Measurements from ENCODE around the gene ZRANB3.
"Not testable (repeated sequence)": the region's sequence is repeated elsewhere in the genome, so short reads cannot be mapped to it uniquely, and the experiment has no call there.

Gene ZRANB3

DNA sequence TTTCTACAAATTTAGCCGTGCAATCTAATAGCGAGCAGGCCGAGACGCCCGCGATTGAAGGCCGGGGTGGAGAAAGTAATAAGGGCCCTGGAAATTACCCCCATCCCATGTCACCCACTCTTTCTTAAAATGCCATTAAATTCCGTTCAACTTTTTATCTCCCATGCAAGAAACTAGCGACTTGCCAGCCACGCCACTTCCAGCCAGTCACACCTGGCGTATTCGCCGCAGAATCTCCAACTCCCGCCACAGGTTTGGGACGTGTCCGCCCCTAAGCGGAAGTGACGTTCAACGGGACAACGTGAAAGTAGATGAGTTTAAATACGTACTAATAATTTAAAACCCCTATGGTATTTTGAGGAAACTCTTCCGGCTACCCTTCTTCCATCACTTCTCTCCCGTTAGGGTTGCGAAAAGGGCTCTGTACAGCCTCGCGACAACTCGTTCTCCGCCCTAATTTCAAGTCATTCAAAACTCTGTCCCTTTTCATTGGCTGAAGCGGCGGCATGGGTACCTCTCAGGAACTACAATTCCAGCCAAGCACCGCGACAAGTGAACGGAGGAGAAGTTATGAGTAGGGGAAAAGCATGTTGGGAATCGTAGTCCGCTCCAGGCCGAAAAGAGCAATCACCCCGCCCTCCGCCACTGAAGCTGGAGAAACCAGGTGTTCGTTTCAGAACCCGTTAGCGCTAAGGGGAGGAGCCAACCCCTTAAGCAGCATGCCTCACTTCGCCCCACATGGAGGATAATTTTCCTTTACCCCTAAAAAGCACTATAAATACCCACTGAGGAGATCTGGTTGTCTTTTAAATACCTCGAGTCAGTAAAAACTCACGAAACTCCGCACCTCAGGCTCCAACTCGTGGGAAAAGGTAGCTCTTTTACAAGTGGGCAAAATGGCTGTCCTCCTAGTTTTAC is at the start of gene ZRANB3:
Gene ZRANB3, minus strand, starts transcription at position 906 of the 918 bp plus-strand sequence.
- DNase-seq (ENCODE audit: low spot score) = peak; percentile 99

GRCh38 chr2:135573620-135574019 is 42.6 kb upstream of the ZRANB3 start:
- DNase-seq (ENCODE audit: low spot score) = no peak

GRCh38 chr2:135570884-135571283 is 39.9 kb upstream of the ZRANB3 start:
- no peak for DNase-seq (ENCODE audit: low spot score)

GRCh38 chr2:135563793-135564192 is 32.8 kb upstream of the ZRANB3 start:
- DNase-seq (ENCODE audit: low spot score) = no peak

DNA sequence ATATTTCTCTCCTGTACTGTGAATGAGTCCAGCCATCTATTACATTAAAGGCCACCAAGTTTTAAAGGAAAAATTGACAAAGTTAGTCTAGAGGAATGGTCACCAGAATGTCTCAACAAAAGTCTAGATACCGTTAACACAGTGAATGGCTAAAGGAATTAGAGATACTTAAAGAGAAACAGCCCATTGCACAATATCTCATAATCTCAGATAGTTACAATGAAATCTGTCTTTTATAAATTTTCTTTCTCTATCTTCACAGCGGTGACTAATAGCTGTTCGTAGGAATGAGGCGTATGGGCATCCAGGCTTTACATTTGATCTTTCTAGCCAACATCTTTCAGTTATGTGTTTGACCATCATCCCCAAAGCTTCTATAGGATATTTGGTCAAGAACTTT is 30.9 kb upstream of the ZRANB3 start:
- no peak for DNase-seq (ENCODE audit: low spot score)

DNA sequence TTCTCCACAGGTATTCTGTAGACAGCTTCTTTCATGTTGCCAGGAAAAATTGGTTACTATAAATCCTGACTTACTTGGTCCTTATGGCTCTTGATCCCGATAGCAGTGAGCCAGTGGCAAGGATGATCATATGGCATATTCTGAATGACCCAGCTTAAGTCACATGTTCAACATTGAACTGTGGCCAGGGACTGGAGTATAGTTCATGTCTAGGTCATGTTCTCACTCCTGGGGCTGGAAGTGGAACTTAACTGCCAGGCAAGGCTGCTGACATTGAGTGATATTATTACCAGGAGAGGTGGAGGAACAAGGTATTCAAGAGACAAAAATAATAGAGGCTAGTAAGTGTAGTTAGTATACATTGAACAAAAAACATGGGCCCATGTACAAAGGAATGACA is 26.5 kb upstream of the ZRANB3 start:
- DNase-seq (ENCODE audit: low spot score) = no peak

DNA sequence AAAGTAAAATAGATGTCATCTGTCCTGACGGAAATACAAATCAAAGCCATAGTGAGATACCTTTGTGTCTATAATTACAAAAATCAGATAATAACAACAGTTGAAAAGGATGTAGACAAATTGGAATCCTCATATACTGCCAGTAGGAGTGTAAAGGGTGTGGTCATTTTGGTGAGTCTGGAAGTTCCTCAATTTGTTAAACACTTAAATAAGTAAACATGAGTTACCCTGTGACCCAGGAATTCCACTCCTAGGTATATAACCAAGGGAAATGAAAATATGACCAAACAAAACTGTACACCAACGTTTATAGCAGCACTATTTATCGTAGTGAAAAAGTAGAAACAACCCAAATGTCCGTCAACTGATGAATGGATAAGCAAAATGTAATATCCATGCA is 24.3 kb upstream of the ZRANB3 start:
- no peak for DNase-seq (ENCODE audit: low spot score)

- DNase-seq (ENCODE audit: low spot score) = no peak
Observed at GRCh38 chr2:135552887-135553286, 21.9 kb upstream of the ZRANB3 start.

DNA sequence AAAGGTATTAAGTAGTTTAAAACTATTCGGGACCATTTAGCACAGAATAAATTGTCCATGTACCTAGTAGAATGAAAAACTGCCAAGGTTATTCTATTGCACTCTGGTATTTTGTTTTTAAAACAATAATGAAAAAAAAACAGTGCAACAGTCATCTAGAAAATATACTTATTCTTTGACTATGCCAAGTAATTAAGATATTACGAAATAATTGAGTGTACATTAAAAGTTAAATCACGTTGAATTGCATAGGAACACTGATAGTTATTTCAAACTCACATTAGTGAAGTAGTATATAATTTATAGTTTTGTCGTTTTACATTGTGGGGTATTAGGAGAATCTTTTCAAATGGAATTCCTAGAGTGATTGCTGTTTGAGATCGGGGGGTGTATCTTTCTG is 20.3 kb upstream of the ZRANB3 start:
- DNase-seq (ENCODE audit: low spot score) = no peak

- DNase-seq (ENCODE audit: low spot score) = no peak
Observed at GRCh38 chr2:135547311-135547710, 16.3 kb upstream of the ZRANB3 start.

DNA sequence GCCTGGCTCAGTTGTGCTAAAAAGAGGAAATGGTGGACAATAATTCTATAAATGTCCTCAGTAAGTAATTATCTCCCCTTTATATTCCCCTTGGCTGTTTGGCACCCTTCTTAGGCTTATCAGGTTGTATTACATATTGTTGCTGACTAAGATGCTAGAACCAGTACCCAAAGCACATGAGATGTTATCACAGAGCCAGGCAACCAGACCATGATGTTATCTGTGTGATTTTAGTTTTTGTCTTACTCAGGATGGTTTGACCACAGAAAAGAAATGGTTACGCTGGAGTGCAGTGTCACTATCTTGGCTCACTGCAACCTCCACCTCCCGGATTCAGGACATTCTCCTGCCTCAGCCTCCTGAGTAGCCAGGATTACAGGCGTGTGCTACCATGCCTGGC is 15.4 kb upstream of the ZRANB3 start:
- no peak for DNase-seq (ENCODE audit: low spot score)

- DNase-seq (ENCODE audit: low spot score) = not testable (repeated sequence)
Observed at GRCh38 chr2:135533545-135533944, 2.5 kb upstream of the ZRANB3 start.

GRCh38 chr2:135532581-135532980 is 1.6 kb upstream of the ZRANB3 start:
- peak; percentile 2 for DNase-seq (ENCODE audit: low spot score)

DNA sequence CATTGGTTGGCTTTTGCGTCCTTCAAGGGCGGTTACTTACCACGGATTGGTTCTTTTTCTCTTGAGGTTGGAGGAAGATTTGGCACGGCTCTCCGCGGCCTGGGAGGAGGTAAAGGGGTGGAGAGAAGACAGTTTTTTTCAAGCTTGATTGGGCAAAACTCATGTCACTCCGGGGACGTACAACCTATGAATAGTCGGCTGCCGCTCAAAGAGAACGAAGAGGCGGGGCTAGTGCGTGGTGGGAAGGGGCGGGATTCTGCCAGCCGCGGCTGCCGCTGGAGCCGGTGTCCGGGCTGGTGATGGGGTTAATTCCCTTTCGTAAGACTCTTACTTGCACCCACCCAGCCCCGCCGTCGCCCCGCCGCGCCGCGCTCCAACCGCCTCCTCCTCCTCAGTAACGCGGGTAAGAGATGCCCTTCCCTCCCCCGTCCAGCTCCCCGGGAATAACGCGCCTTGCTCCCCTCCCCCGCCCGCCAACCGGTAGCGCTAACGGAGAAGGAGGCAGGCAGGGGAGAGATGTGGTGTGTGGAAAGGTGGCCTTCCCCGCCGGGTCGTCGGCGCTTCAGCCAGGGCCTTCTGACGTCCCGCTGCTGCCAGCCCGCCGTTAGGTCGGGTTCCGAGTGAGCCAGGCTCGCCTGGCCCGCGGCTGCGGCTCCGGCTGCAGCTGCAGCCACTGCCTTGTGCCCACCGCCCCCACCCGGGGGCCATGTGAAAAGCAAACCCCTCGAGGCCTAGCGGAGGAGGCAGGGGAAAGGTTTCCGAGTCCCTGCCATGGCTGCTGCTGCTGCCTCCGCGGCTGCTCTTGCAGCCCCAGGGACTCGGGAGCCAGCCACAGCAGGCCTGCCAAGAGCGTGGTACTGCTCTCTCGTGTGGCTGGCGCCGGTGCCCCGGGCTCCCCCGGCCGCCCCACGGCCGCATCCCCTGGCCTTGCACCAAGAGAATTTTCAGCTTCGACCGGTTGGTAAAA is 496 bp upstream of the ZRANB3 start, which contains the start of gene R3HDM1:
Gene R3HDM1, plus strand, starts transcription at position 254 of the 967 bp plus-strand sequence. CDS start 73,362 bp downstream, outside the sequence.
- peak; percentile 99 for DNase-seq (ENCODE audit: low spot score)

DNA sequence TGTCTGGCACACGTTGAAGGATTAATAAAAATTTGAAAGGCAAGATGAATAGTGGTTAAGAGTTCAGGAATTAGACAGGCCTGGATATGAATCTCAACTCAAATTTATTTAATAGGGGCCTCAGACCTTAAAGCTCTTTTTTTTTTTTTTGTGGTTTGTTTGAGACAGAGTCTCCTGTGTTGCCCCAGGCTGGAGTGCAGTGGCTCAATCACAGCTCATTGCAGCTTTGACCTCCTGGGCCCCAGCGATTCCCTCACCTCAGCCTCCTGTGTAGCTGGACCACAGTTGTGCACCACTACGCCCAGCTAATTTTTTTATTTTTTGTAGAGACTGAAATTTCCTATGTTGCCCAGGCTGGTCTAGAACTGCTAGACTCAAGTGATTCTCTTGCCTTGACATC is 3.0 kb downstream of the ZRANB3 start:
- no peak for DNase-seq (ENCODE audit: low spot score)

DNA sequence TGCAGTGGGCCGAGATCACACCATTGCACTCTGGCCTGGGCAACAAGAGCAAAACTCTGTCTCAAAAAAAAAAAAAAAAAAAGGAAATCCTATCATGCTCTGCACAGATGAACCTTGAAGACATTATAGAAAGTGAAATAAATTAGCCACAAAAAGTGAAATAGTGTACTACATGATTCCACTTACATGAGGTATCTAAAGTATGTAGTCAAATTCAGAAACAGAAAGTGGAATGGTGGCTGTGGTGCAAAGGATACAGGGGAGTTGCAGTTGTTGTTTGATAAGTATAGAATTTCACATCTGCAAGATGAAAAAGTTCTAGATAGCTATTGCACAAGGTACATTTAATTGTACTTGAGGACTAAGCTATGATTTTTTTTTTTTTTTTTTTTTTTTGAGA is 5.2 kb downstream of the ZRANB3 start:
- DNase-seq (ENCODE audit: low spot score) = no peak

GRCh38 chr2:135512099-135512498 is 18.9 kb downstream of the ZRANB3 start:
- no peak for DNase-seq (ENCODE audit: low spot score)

GRCh38 chr2:135510577-135510976 is 20.4 kb downstream of the ZRANB3 start:
- DNase-seq (ENCODE audit: low spot score) = no peak

- DNase-seq (ENCODE audit: low spot score) = no peak
Observed at GRCh38 chr2:135504811-135505210, 26.2 kb downstream of the ZRANB3 start.

GRCh38 chr2:135498588-135498987 is 32.4 kb downstream of the ZRANB3 start:
- DNase-seq (ENCODE audit: low spot score) = not testable (repeated sequence)

GRCh38 chr2:135494917-135495316 is 36.1 kb downstream of the ZRANB3 start:
- no peak for DNase-seq (ENCODE audit: low spot score)

- DNase-seq (ENCODE audit: low spot score) = no peak
Observed at GRCh38 chr2:135494503-135494902, 36.5 kb downstream of the ZRANB3 start.

DNA sequence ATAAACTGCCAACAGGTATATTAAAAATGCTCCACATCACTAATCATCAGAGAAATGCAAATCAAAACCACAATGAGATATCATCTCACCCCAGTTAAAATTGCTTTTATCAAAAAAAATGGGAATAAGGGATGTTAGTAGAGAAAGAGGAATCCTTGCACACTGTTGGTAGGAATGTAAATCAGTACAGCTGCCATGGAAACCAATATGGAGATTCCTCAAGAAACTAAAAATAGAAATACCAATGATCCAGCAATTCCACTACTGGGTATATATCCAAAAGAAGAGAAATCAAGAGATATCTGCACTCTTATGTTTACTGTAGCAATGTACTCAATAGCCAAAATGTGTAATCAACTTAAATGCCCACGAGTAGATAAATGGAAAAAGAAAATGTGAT is 40.6 kb downstream of the ZRANB3 start:
- no peak for DNase-seq (ENCODE audit: low spot score)

Data from SW480 (cell line).